SK-N-SH treated with all-trans-retinoic acid at 6 μM for 48 hours (cell line): ENCODE measurements around the gene BRF1.

ENCODE experiments used
- ATAC-seq: fragments of 200-7000 bp; cut with Tn5 transposase; 3 replicates; pipeline ENCODE4 v1.9.1; 2020; ENCODE audit warnings: mild to moderate bottlenecking, moderate library complexity
- BACH2 ChIP-seq: fragments of 250-450 bp; sonication (Bioruptor Pico); IDR thresholded peaks from 2 replicates; pipeline ENCODE4 v1.9.0; 2021; ENCODE audit warnings: mild to moderate bottlenecking, borderline replicate concordance
- CREB5 ChIP-seq: fragments of 250-450 bp; sonication (Bioruptor Pico); IDR thresholded peaks from 2 replicates; pipeline ENCODE4 v1.5.1; 2020; ENCODE audit warnings: low read depth, mild to moderate bottlenecking, moderate library complexity
- CSDC2 ChIP-seq: fragments of 250-450 bp; sonication (Bioruptor Pico); IDR thresholded peaks from 2 replicates; pipeline ENCODE4 v1.5.0; 2020; ENCODE audit warnings: mild to moderate bottlenecking, moderate library complexity
- CSRNP3 ChIP-seq: fragments of 250-450 bp; sonication (Bioruptor Pico); IDR thresholded peaks from 2 replicates; pipeline ENCODE4 v1.5.1; 2021; ENCODE audit warnings: mild to moderate bottlenecking, moderate library complexity
- ESRRG ChIP-seq: fragments of 250-450 bp; sonication (Bioruptor Pico); IDR thresholded peaks from 2 replicates; pipeline ENCODE4 v1.6.1; 2021; ENCODE audit warnings: mild to moderate bottlenecking
- GLIS3 ChIP-seq: fragments of 250-450 bp; sonication (Bioruptor Pico); IDR thresholded peaks from 2 replicates; pipeline ENCODE4 v1.5.0; 2020; ENCODE audit warnings: mild to moderate bottlenecking, moderate library complexity
- ISL1 ChIP-seq: fragments of 250-450 bp; sonication (Bioruptor Pico); IDR thresholded peaks from 2 replicates; pipeline ENCODE4 v2.1.2; 2022; ENCODE audit warnings: mild to moderate bottlenecking, moderate library complexity
- OSR1 ChIP-seq: fragments of 250-450 bp; sonication (Bioruptor Pico); IDR thresholded peaks from 2 replicates; pipeline ENCODE4 v1.8.0; 2022; ENCODE audit warnings: moderate library complexity, mild to moderate bottlenecking, inconsistent platforms
- PPARA ChIP-seq: fragments of 250-450 bp; sonication (Bioruptor Pico); IDR thresholded peaks from 2 replicates; pipeline ENCODE4 v1.5.0; 2020; ENCODE audit warnings: mild to moderate bottlenecking, borderline replicate concordance
- RARB ChIP-seq: fragments of 250-450 bp; sonication (Bioruptor Pico); IDR thresholded peaks from 2 replicates; pipeline ENCODE4 v1.8.0; 2021; ENCODE audit warnings: mild to moderate bottlenecking, moderate library complexity
- SNAI2 ChIP-seq: fragments of 250-450 bp; sonication (Bioruptor Pico); IDR thresholded peaks from 2 replicates; pipeline ENCODE4 v1.5.0; 2020; ENCODE audit warnings: mild to moderate bottlenecking, moderate library complexity
- TCF4 ChIP-seq: fragments of 250-450 bp; sonication (Bioruptor Pico); IDR thresholded peaks from 2 replicates; pipeline ENCODE4 v1.8.0; 2021; ENCODE audit warnings: mild to moderate bottlenecking, moderate library complexity, borderline replicate concordance
- TOX ChIP-seq: fragments of 250-450 bp; sonication (Bioruptor Pico); IDR thresholded peaks from 2 replicates; pipeline ENCODE4 v1.8.0; 2021; ENCODE audit warnings: mild to moderate bottlenecking, moderate library complexity, borderline replicate concordance
- ZC3H10 ChIP-seq: fragments of 250-450 bp; sonication (Bioruptor Pico); IDR thresholded peaks from 2 replicates; pipeline ENCODE4 v1.5.1; 2021; ENCODE audit warnings: mild to moderate bottlenecking, moderate library complexity
- ZFP3 ChIP-seq: fragments of 250-450 bp; sonication (Bioruptor Pico); IDR thresholded peaks from 2 replicates; pipeline ENCODE4 v1.5.0; 2020; ENCODE audit warnings: mild to moderate bottlenecking, moderate library complexity
- ZFP30 ChIP-seq: fragments of 450-650 bp; formaldehyde crosslinking; IDR thresholded peaks from 2 replicates; pipeline ENCODE4 v1.5.0; 2022; ENCODE audit warnings: mild to moderate bottlenecking, moderate library complexity
- ZNF565 ChIP-seq: fragments of 450-650 bp; formaldehyde crosslinking; conservative IDR thresholded peaks from 2 replicates; pipeline ENCODE4 v1.5.0; 2020; ENCODE audit warnings: low read depth, mild to moderate bottlenecking, moderate library complexity
- ZNF70 ChIP-seq: fragments of 450-650 bp; formaldehyde crosslinking; IDR thresholded peaks from 2 replicates; pipeline ENCODE4 v1.5.0; 2020; ENCODE audit warnings: mild to moderate bottlenecking, moderate library complexity
- ZNF8 ChIP-seq: fragments of 450-650 bp; formaldehyde crosslinking; IDR thresholded peaks from 2 replicates; pipeline ENCODE4 v1.5.0; 2020; ENCODE audit warnings: mild to moderate bottlenecking, moderate library complexity
- TF ChIP-seq, protein P1 (sequence below): fragments of 250-450 bp; sonication (Bioruptor Pico); IDR thresholded peaks from 2 replicates; pipeline ENCODE4 v1.5.0; 2020; ENCODE audit warnings: mild to moderate bottlenecking, moderate library complexity
- TF ChIP-seq, protein P2 (sequence below): fragments of 250-450 bp; sonication (Bioruptor Pico); IDR thresholded peaks from 2 replicates; pipeline ENCODE4 v1.8.0; 2021; ENCODE audit warnings: low read depth, mild to moderate bottlenecking, moderate library complexity, borderline replicate concordance

The BRF1 gene

GRCh38 chr14:105250986-105251385, 49.8 kb downstream of the BRF1 start (continued):
- TF ChIP-seq, protein P1, sequence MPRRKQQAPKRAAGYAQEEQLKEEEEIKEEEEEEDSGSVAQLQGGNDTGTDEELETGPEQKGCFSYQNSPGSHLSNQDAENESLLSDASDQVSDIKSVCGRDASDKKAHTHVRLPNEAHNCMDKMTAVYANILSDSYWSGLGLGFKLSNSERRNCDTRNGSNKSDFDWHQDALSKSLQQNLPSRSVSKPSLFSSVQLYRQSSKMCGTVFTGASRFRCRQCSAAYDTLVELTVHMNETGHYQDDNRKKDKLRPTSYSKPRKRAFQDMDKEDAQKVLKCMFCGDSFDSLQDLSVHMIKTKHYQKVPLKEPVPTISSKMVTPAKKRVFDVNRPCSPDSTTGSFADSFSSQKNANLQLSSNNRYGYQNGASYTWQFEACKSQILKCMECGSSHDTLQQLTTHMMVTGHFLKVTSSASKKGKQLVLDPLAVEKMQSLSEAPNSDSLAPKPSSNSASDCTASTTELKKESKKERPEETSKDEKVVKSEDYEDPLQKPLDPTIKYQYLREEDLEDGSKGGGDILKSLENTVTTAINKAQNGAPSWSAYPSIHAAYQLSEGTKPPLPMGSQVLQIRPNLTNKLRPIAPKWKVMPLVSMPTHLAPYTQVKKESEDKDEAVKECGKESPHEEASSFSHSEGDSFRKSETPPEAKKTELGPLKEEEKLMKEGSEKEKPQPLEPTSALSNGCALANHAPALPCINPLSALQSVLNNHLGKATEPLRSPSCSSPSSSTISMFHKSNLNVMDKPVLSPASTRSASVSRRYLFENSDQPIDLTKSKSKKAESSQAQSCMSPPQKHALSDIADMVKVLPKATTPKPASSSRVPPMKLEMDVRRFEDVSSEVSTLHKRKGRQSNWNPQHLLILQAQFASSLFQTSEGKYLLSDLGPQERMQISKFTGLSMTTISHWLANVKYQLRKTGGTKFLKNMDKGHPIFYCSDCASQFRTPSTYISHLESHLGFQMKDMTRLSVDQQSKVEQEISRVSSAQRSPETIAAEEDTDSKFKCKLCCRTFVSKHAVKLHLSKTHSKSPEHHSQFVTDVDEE = no peak
- no peak for TF ChIP-seq GLIS3 (CRISPR knock-in tag)
- no peak for TF ChIP-seq TCF4 (CRISPR knock-in tag)
- no peak for TF ChIP-seq ZNF70 (CRISPR knock-in tag)
- TF ChIP-seq CSDC2 (CRISPR knock-in tag) = no peak
- no peak for TF ChIP-seq RARB (CRISPR knock-in tag)
- TF ChIP-seq SNAI2 (CRISPR knock-in tag) = no peak
- no peak for TF ChIP-seq ISL1
- TF ChIP-seq, all 23 proteins: peak for 0

DNA sequence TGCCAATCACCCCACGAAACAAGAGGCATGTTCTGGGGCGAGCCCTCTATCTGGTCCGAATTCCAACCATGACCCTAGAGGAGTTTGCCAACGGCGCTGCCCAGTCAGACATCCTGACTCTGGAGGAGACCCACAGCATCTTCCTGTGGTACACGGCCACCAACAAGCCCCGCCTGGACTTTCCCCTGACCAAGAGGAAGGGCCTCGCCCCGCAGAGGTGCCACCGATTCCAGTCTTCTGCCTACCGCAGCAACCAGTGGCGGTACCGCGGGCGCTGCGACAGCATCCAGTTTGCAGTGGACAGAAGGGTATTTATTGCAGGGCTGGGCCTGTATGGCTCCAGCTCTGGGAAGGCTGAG, 50.8 kb downstream of the BRF1 start:
- TF ChIP-seq, protein P1 = no peak
- TF ChIP-seq ISL1 = no peak
- no peak for TF ChIP-seq CSRNP3 (CRISPR knock-in tag)
- no peak for TF ChIP-seq CREB5
- TF ChIP-seq ZFP3 (CRISPR knock-in tag) = no peak
- TF ChIP-seq ZNF565 (CRISPR knock-in tag) = no peak
- TF ChIP-seq BACH2 = no peak
- TF ChIP-seq ESRRG = no peak
- no peak for TF ChIP-seq ZFP30 (CRISPR knock-in tag)
- no peak for TF ChIP-seq ZC3H10 (CRISPR knock-in tag)
- no peak for TF ChIP-seq RARB (CRISPR knock-in tag)
- no peak for TF ChIP-seq OSR1
- TF ChIP-seq CSDC2 (CRISPR knock-in tag) = no peak
- TF ChIP-seq ZNF8 (CRISPR knock-in tag) = no peak
- TF ChIP-seq ZNF70 (CRISPR knock-in tag) = no peak
- TF ChIP-seq, protein P2, sequence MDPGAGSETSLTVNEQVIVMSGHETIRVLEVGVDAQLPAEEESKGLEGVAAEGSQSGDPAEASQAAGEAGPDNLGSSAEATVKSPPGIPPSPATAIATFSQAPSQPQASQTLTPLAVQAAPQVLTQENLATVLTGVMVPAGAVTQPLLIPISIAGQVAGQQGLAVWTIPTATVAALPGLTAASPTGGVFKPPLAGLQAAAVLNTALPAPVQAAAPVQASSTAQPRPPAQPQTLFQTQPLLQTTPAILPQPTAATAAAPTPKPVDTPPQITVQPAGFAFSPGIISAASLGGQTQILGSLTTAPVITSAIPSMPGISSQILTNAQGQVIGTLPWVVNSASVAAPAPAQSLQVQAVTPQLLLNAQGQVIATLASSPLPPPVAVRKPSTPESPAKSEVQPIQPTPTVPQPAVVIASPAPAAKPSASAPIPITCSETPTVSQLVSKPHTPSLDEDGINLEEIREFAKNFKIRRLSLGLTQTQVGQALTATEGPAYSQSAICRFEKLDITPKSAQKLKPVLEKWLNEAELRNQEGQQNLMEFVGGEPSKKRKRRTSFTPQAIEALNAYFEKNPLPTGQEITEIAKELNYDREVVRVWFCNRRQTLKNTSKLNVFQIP (CRISPR knock-in tag) = no peak
- TF ChIP-seq GLIS3 (CRISPR knock-in tag) = no peak
- TF ChIP-seq TCF4 (CRISPR knock-in tag) = no peak
- no peak for TF ChIP-seq TOX
- no peak for ATAC-seq

GRCh38 chr14:105249182-105250007, 51.4 kb downstream of the BRF1 start:
- ATAC-seq = no peak
- TF ChIP-seq ZNF565 (CRISPR knock-in tag) (no peak), CSRNP3 (CRISPR knock-in tag) (no peak), ZC3H10 (CRISPR knock-in tag) (no peak), ISL1 (no peak), PPARA (CRISPR knock-in tag) (no peak), ZNF8 (CRISPR knock-in tag) (no peak), ZFP3 (CRISPR knock-in tag) (no peak), BACH2 (no peak)
- TF ChIP-seq, protein P2 (CRISPR knock-in tag) = no peak
